Rectal smooth muscle tissue (tissue), 1 donor: ENCODE data around the gene NCLN.
"Not testable (repeated sequence)": the region's sequence is repeated elsewhere in the genome, so short reads cannot be mapped to it uniquely, and the experiment has no call there.

Experiments used
- H3K27ac ChIP-seq: one replicate; pipeline ENCODE4 v1.7.0; 2013; ENCODE audit warnings: low read depth, low read length, inconsistent platforms
- H3K27me3 ChIP-seq: one replicate; pipeline ENCODE4 v1.7.0; 2013; ENCODE audit warnings: low read length; ENCODE audit not compliant: control insufficient read depth, insufficient read depth
- H3K36me3 ChIP-seq: one replicate; pipeline ENCODE4 v1.7.0; 2013; ENCODE audit warnings: low read length; ENCODE audit not compliant: control insufficient read depth, insufficient read depth
- H3K4me1 ChIP-seq: one replicate; pipeline ENCODE4 v1.7.0; 2013; ENCODE audit warnings: low read length; ENCODE audit not compliant: control insufficient read depth, insufficient read depth
- H3K4me3 ChIP-seq: one replicate; pipeline ENCODE4 v1.7.0; 2013; ENCODE audit warnings: low read length
- H3K9ac ChIP-seq: one replicate; pipeline ENCODE4 v1.7.0; 2013; ENCODE audit warnings: low read length

The NCLN gene

DNA sequence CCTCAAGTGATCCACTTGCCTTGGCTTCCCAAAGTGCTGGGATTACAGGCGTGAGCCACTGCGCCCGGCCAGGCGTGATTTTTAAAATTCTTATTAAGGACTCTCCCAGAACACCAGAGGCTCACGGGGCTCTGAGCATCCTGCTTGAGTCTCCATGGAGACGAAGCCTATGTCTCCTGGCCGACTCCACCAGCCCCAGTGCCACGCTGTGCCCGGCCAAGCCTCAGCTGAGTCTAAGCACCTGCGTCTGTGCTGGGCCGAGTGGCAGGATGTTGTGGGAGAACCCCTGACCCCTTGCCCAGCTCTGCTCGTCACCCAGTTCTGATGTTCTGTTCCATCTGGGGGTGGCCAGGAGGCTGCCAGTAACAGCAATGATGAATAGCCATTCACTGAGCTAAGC is 34.8 kb downstream of the NCLN start:
- no peak overlapping the region for H3K4me3 ChIP-seq
- H3K36me3 ChIP-seq, result no peaks in the 10 kb centered on the region
- no peaks in the 10 kb centered on the region for H3K27me3 ChIP-seq
- no peaks in the 10 kb centered on the region for H3K4me1 ChIP-seq
- H3K27ac ChIP-seq, result no peak overlapping the region
- H3K9ac ChIP-seq, result no peak overlapping the region

DNA sequence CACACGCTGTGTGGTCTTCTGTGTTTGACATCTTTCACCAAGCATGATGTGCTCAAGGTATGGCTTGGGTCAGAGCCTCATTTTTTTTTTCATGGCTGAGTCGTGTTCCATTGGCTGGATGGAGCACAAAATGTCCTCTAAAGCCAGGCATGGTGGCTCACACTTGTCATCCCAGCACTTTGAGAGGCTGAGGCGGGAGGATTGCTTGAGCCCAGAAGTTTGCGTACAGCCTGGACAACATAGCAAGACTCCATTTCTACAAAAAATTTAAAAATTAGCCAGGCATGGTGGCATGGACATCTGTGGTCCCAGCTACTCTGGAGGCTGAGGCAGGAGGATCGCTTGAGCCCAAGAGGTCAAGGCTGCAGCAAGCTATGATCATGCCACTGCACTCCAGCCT is 35.8 kb downstream of the NCLN start:
- not testable (repeated sequence) for H3K27me3 ChIP-seq, H3K4me3 ChIP-seq, H3K27ac ChIP-seq, H3K4me1 ChIP-seq, H3K36me3 ChIP-seq, H3K9ac ChIP-seq

DNA sequence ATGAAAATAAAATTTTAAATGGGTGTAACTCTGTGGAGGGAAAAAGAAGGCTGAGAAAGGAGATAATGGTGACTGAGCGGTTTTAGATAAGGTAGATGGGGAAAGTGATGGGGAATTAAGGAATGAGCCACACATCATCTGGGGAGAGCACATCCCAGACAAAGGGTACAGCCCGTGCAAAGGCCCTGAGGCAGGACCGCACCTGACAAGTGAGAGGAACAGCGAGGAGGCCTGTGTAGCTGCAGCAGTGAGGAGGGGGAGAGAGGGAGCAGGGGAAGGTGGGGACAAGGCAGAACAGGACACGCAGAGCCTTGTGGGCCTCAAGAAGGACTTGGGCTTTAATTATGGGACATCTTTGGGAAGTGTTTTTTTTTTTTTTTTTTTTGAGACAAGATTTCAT is 37.0 kb downstream of the NCLN start:
- peaks cover 14% of the 10 kb centered on the region for H3K27me3 ChIP-seq
- H3K4me3 ChIP-seq, result no peak overlapping the region
- no peak overlapping the region for H3K27ac ChIP-seq
- H3K4me1 ChIP-seq, result no peaks in the 10 kb centered on the region
- no peaks in the 10 kb centered on the region for H3K36me3 ChIP-seq
- H3K9ac ChIP-seq, result no peak overlapping the region

DNA sequence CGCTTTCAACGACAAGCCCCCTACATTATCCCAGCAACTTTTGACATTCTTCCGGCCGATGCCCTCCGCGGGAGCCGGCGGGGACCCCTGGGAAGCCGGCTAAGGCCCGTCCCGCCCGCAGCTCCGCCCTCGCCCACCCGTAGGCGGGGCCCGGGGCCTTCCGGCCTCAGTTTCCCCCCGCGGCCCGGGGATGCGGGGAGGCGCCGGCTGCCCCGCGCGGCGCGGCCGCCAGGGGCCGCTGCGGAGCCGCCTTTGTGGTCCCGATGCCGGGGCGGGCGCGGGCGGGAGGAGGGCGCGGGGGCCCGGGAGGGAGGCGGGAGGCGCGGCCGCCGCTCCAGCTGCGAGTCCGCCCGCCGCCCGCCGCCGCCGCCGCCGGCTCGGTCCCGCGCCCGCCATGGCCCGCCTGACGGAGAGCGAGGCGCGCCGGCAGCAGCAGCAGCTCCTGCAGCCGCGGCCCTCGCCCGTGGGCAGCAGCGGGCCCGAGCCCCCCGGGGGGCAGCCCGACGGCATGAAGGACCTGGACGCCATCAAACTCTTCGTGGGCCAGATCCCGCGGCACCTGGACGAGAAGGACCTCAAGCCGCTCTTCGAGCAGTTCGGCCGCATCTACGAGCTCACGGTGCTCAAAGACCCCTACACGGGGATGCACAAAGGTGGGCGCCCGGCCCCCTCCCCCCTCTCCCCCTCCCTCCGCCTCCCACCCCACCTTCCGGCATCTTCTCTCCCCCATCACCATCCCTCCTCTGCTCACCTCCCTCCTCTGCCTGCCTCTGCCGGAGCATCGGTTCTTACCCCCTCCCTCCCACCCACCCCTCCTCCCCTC is 38.8 kb downstream of the NCLN start, which contains the start of gene CELF5:
CELF5 (plus strand) TSS at position 316 of the 823 bp plus-strand sequence; CDS start at position 395, 79 bp downstream.
- Histone ChIP-seq H3K36me3 (no peaks in the 10 kb centered on the region), H3K4me1 (no peaks in the 10 kb centered on the region), H3K27me3 (peaks cover 24% of the 10 kb centered on the region), H3K27ac (no peak within 1 kb of the TSS), H3K9ac (no peak within 1 kb of the TSS), H3K4me3 (no peak within 1 kb of the TSS)

DNA sequence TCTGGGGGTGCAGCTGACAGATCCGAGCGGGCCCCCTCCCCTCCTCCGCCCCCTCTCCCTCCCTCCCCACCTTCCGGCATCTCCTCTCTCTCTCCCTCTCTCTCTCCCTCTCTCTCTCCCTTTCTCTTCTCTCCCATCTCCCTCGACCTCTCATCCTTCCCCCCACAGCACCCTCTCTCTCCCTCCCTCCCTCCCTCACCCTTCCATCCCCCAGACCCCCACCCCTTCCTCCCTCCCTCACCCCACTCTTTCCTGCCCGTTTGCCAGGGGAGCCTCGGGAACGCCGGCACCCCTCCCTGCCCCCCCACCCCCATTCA is 39.4 kb downstream of the NCLN start:
- Histone ChIP-seq H3K27me3 (peaks cover 27% of the 10 kb centered on the region), H3K4me3 (no peak overlapping the region), H3K4me1 (no peaks in the 10 kb centered on the region), H3K9ac (no peak overlapping the region), H3K36me3 (no peaks in the 10 kb centered on the region), H3K27ac (no peak overlapping the region)

DNA sequence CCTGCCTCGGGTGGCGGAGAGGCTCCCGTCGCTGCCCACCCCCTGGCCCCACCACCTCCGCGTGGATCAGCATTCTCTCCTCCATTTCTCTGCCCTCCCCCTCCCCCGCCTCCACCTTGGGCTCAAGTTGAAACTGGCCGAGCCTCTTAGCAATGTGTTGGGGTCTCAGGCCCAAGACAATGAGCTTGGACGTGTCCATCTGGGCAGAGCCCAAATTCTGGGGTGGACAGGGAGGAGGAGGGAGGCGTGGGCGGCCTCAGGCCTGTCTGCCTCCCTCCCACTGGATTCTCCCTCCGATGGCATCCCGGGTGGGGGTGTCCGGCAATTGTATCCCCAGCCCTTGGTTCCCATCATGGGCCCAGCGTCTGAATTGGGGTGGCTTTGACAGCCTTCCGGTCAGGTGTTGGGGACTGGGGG is 40.0 kb downstream of the NCLN start:
- Histone ChIP-seq H3K27ac (no peak overlapping the region), H3K4me3 (no peak overlapping the region), H3K27me3 (peaks cover 27% of the 10 kb centered on the region), H3K9ac (no peak overlapping the region), H3K4me1 (no peaks in the 10 kb centered on the region), H3K36me3 (no peaks in the 10 kb centered on the region)

DNA sequence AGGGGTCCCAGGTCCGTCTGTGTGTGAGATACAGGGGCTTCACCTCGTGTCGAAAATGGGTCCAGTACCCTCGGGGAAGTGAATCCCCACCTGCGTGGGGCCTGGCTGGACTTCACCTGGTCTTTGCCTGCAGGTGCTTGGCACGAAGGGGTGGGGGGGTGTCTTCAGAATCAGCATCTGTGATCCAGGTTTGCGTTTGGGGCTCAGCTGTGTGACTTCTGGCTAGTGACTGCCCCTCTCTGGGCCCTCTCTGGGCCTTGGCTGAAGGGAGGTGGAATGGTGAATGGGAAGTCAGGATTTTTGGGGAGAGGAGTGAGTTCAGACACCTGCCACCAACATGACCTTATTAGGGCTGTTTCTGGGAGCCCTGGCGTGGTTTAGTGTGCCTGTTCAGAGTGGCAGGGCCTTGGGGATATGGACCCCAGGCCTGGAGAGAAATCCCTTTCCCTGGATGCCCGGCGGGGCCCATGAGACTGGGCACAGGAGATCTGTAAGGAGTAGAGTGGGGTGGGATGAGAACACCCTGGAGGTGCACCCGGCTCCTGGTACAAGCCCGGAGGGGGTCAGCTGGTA is 41.4 kb downstream of the NCLN start:
- no peak overlapping the region for H3K9ac ChIP-seq
- H3K4me1 ChIP-seq, result no peaks in the 10 kb centered on the region
- no peaks in the 10 kb centered on the region for H3K36me3 ChIP-seq
- no peak overlapping the region for H3K4me3 ChIP-seq
- peaks cover 27% of the 10 kb centered on the region for H3K27me3 ChIP-seq
- H3K27ac ChIP-seq, result no peak overlapping the region

DNA sequence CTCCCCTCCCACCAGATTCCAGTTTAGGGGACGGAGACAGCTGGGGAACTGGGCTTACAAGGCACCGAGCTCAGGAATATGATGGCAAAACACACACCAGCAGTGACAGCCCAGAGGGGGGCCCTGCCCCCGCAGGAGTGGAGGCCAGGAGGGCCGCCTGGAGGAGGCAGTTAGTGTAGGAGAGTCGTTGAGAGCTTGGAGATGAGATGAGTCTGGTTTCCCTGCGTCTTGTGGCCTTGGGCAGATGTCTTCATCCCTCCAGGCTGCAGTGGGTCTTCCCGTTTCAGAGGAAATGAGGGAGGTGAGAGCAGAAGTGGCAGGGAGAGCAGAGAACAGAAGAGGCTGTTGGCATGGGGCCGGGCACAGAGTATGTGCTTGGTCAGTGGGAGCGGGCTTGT is 43.6 kb downstream of the NCLN start:
- Histone ChIP-seq H3K4me1 (no peaks in the 10 kb centered on the region), H3K4me3 (no peak overlapping the region), H3K36me3 (no peaks in the 10 kb centered on the region), H3K27ac (no peak overlapping the region), H3K27me3 (peaks cover 27% of the 10 kb centered on the region), H3K9ac (no peak overlapping the region)

DNA sequence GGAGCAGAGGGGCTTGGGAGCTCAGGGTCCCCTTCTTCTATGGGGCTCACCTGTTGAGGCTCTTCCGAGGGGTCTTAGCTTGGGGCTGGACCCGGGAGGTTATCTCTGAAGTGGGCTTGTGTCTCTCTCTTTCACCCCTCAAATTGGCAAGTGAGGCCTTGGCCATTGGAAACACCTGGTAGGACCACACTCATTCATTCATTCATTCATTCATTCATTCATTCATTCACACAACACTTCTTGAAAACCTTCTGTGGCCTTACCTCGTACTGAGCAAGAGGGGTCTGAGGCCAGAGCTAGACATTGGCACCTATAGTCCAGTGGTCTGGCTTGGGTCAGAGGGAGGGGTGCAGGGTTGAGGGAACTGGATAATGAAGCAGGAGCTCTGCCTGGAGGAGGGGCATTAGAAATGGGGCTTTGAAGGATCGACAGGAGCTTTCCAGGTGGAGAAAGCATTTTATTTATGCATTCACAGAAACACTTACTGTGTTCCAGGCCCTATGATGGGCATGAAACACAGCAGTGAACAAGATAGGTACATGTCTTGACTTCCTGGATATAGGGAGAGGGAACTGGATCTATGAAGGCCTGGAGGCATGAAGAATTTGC is 44.3 kb downstream of the NCLN start:
- H3K9ac ChIP-seq, result no peak overlapping the region
- H3K4me1 ChIP-seq, result no peaks in the 10 kb centered on the region
- no peak overlapping the region for H3K4me3 ChIP-seq
- no peaks in the 10 kb centered on the region for H3K36me3 ChIP-seq
- H3K27me3 ChIP-seq, result peaks cover 27% of the 10 kb centered on the region
- H3K27ac ChIP-seq, result no peak overlapping the region

DNA sequence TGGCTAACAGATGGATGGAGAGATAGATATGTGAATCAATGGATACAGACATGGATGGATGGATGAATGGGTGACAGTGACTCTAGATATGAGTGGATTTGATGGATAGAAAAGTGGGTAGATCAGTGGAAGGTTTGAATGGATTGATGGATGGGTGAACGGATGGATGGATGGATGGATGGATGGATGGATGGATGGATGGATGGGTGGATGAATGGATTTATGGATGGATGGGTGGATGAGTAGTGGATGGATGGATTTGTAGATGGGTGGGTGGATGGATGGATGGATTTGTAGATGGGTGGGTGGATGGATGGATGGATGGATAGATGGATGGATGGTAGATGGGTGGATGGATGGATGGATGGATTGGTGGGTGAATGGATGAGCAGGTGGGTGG is 45.6 kb downstream of the NCLN start:
- Histone ChIP-seq H3K36me3 (no peaks in the 10 kb centered on the region), H3K4me3 (no peak overlapping the region), H3K27ac (no peak overlapping the region), H3K9ac (no peak overlapping the region), H3K4me1 (no peaks in the 10 kb centered on the region), H3K27me3 (peaks cover 23% of the 10 kb centered on the region)

DNA sequence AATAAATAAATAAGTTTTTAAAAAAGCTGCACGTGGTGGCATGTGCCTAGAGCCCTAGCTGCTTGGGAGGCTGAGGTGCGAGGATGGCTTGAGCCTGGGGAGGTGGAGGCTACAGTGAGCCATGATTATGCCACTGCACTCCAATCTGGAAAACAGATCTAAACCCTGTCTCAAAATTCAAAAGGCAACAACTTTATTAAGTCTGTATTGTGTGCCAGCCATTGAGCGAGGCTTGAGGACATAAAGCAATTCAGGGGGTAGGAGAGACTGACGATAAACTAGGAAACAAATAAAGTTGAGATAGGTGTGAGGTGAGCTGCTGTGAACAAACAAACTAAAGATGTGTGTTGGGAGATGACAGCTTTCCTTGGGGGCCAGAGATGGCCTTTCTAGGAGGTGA is 47.4 kb downstream of the NCLN start:
- peaks cover 9% of the 10 kb centered on the region for H3K27me3 ChIP-seq
- no peak overlapping the region for H3K9ac ChIP-seq
- no peak overlapping the region for H3K27ac ChIP-seq
- no peak overlapping the region for H3K4me3 ChIP-seq
- no peaks in the 10 kb centered on the region for H3K4me1 ChIP-seq
- no peaks in the 10 kb centered on the region for H3K36me3 ChIP-seq

DNA sequence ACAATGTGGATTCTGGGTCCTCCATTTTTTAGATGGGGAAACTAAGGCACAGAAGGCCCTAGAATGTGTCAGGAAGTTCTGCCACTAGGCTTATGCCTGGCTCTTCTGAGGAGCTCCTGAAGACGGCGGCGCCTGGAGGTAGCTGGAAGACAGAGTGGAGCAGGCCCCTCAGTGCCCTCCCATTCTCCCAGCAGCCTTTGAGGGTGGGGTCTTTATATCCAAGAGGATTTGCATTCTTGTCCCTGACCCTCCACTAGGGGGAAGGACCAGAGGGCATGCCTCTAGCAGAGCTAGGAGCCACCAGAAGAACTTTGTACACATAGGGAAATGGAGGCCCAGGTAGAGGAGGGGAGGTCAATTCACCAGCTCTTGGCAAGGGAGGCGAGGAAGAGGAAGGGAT is 48.1 kb downstream of the NCLN start:
- no peak overlapping the region for H3K4me3 ChIP-seq
- H3K27me3 ChIP-seq, result peaks cover 7% of the 10 kb centered on the region
- H3K4me1 ChIP-seq, result no peaks in the 10 kb centered on the region
- no peak overlapping the region for H3K9ac ChIP-seq
- no peak overlapping the region for H3K27ac ChIP-seq
- no peaks in the 10 kb centered on the region for H3K36me3 ChIP-seq

DNA sequence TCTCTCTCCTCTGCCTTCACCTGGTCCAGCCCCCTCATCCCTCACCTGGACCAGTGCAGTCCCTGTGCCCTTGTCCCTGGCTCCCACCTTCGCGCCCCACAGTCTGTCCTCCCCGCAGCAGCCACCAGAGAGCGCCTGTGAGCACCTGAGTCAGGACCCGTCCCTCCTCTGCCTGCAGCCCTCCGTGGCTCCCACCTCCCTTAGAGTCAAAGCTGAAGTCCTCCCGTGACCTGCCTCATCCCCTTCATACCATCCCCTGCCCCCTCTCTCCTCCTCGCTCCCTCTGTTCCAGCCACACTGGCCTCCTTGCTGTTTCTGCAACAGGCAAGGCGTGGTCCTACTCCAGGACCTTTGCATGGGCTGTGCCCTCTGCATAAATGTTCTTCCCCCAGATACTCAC is 49.1 kb downstream of the NCLN start:
- no peaks in the 10 kb centered on the region for H3K36me3 ChIP-seq
- H3K9ac ChIP-seq, result no peak overlapping the region
- no peak overlapping the region for H3K27ac ChIP-seq
- H3K4me1 ChIP-seq, result no peaks in the 10 kb centered on the region
- no peak overlapping the region for H3K4me3 ChIP-seq
- H3K27me3 ChIP-seq, result no peaks in the 10 kb centered on the region
